Activated CD8-positive, alpha-beta T cell treated with anti-CD3 and anti-CD28 coated beads, Interleukin-2, amount 10 ng/mL, durations not matched to agents 7 days and 5 days (primary cell): Measurements from ENCODE around the gene ARF6. TPM values are rescaled to one million over a fixed set of nuclear protein-coding genes. Genes with fewer than 3 reads are reported as not detected.

ENCODE experiments used
- ATAC-seq: fragments of 150-1000 bp; cut with Tn5 transposase; one replicate; pipeline ENCODE4 v1.10.0; 2021; ENCODE audit warnings: moderate library complexity
- CTCF ChIA-PET: fragments of 350-600 bp; sonication (Branson Sonifier 250); formaldehyde crosslinking; loops from one replicate; lab custom pipeline; 2021; ENCODE audit warnings: antibody characterized with exemption; lab: Charles Lee
- POLR2A ChIA-PET: fragments of 350-600 bp; sonication (Branson Sonifier 250); formaldehyde crosslinking; loops from one replicate; lab custom pipeline; 2021; ENCODE audit warnings: antibody characterized with exemption; lab: Charles Lee
- DNase-seq: peaks from one replicate; pipeline ENCODE4 v3.0.0-alpha.2; 2020
- H3K27ac Mint-ChIP-seq: one replicate; pipeline ENCODE4 v1.8.0; 2021; ENCODE audit warnings: mild to moderate bottlenecking, mixed read lengths
- H3K27me3 Mint-ChIP-seq: one replicate; pipeline ENCODE4 v1.8.0; 2021; ENCODE audit warnings: low read depth, mixed read lengths
- H3K36me3 Mint-ChIP-seq: one replicate; pipeline ENCODE4 v1.8.0; 2021; ENCODE audit warnings: low read depth, mixed read lengths
- H3K4me1 Mint-ChIP-seq: one replicate; pipeline ENCODE4 v1.8.0; 2021; ENCODE audit warnings: low read depth, mixed read lengths
- H3K4me3 Mint-ChIP-seq: one replicate; pipeline ENCODE4 v1.8.0; 2021; ENCODE audit warnings: mild to moderate bottlenecking, mixed read lengths
- H3K9me3 Mint-ChIP-seq: one replicate; pipeline ENCODE4 v1.8.0; 2022; ENCODE audit warnings: mixed read lengths; ENCODE audit not compliant: insufficient read depth
- total RNA-seq, 2 experiments: library from RNA; stranded (reverse); gene quantifications; one replicate each; pipeline ENCODE4 v1.2.3, GENCODE V29; 2021

Gene ARF6
- total RNA-seq, 2 experiments from 2014 or later = 183 to 193 TPM

- no peaks in the 10 kb centered on the region for H3K36me3 Mint-ChIP-seq
- peaks cover 2% of the 10 kb centered on the region for H3K27me3 Mint-ChIP-seq
- POLR2A ChIA-PET = interaction anchor here (0.6 kb wide), 1 partner anchor 124 kb away, joined by 3 read pairs; no protein-coding TSS in a partner anchor
- CTCF ChIA-PET = interaction anchor here (0.6 to 2.7 kb wide), 4 partner anchors 8 to 185 kb away, joined by 3 to 8 read pairs (median 4); no protein-coding TSS in a partner anchor
- H3K9me3 Mint-ChIP-seq = no peaks in the 10 kb centered on the region
- H3K4me3 Mint-ChIP-seq = no peak overlapping the region
- H3K27ac Mint-ChIP-seq = no peak overlapping the region
- no peak for ATAC-seq
- peaks cover 19% of the 10 kb centered on the region for H3K4me1 Mint-ChIP-seq
- DNase-seq = peak; percentile 5
These were observed 16.2 kb upstream of the ARF6 start for GRCh38 chr14:49876563-49877127.

GRCh38 chr14:49879646-49880204 is 13.2 kb upstream of the ARF6 start:
- Mint-ChIP-seq H3K27ac (peak overlapping the region; percentile 43), H3K9me3 (no peaks in the 10 kb centered on the region), H3K4me3 (no peak overlapping the region), H3K27me3 (peaks cover 2% of the 10 kb centered on the region), H3K4me1 (peaks cover 29% of the 10 kb centered on the region), H3K36me3 (no peaks in the 10 kb centered on the region)
- DNase-seq = peak; percentile 73
- CTCF ChIA-PET = interaction anchor here (0.6 to 3.1 kb wide), 38 partner anchors 8 to 480 kb away, joined by 3 to 31 read pairs (median 4); partner anchors contain the start of genes NEMF and VCPKMT
- POLR2A ChIA-PET = interaction anchor here (0.6 to 2.2 kb wide), 10 partner anchors 11 to 232 kb away, joined by 3 to 12 read pairs (median 5); partner anchors contain the start of gene ARF6
- ATAC-seq = peak; percentile 91

- peaks cover 31% of the 10 kb centered on the region for H3K4me1 Mint-ChIP-seq
- H3K9me3 Mint-ChIP-seq = no peaks in the 10 kb centered on the region
- ChIA-PET POLR2A (interaction anchor here (0.6 to 2.2 kb wide), 8 partner anchors 12 to 351 kb away, joined by 3 to 12 read pairs (median 8); partner anchors contain the start of gene ARF6), CTCF (interaction anchor here (0.8 to 3.1 kb wide), 30 partner anchors 8 to 247 kb away, joined by 3 to 31 read pairs (median 6); partner anchors contain the start of genes NEMF and VCPKMT)
- no peak overlapping the region for H3K4me3 Mint-ChIP-seq
- peaks cover 2% of the 10 kb centered on the region for H3K27me3 Mint-ChIP-seq
- ATAC-seq (peak; percentile 45), DNase-seq (no peak)
- peak overlapping the region; percentile 43 for H3K27ac Mint-ChIP-seq
- no peaks in the 10 kb centered on the region for H3K36me3 Mint-ChIP-seq
These were observed 12.4 kb upstream of the ARF6 start for GRCh38 chr14:49880267-49881064.

- ChIA-PET CTCF (interaction anchor here (0.8 to 2.5 kb wide), 5 partner anchors 9 to 96 kb away, joined by 3 to 10 read pairs (median 5); no protein-coding TSS in a partner anchor), POLR2A (interaction anchor here (0.6 to 1.1 kb wide), 4 partner anchors 12 to 322 kb away, joined by 3 to 5 read pairs (median 3); partner anchors contain the start of gene ARF6)
- Mint-ChIP-seq H3K4me1 (peaks cover 36% of the 10 kb centered on the region), H3K4me3 (no peak overlapping the region), H3K27ac (no peak overlapping the region), H3K9me3 (no peaks in the 10 kb centered on the region), H3K36me3 (no peaks in the 10 kb centered on the region), H3K27me3 (no peaks in the 10 kb centered on the region)
- ATAC-seq (no peak), DNase-seq (no peak)
These were observed 11.4 kb upstream of the ARF6 start for GRCh38 chr14:49881350-49882001.

- Mint-ChIP-seq H3K36me3 (no peaks in the 10 kb centered on the region), H3K27ac (no peak overlapping the region), H3K27me3 (no peaks in the 10 kb centered on the region), H3K4me3 (no peak overlapping the region), H3K4me1 (peaks cover 43% of the 10 kb centered on the region), H3K9me3 (no peaks in the 10 kb centered on the region)
- no peak for ATAC-seq
- CTCF ChIA-PET = interaction anchor here (1.2 kb wide), 1 partner anchor 179 kb away, joined by 3 read pairs; no protein-coding TSS in a partner anchor
- no peak for DNase-seq
- POLR2A ChIA-PET = interaction anchor here (1.0 to 1.4 kb wide), 2 partner anchors 10 to 116 kb away, joined by 3 to 6 read pairs; partner anchors contain the start of gene ARF6
These were observed 9.8 kb upstream of the ARF6 start for GRCh38 chr14:49882826-49883694.

- peak; percentile 58 for ATAC-seq
These were observed 6.4 kb upstream of the ARF6 start for GRCh38 chr14:49886523-49886922.

GRCh38 chr14:49888293-49888692 is 4.6 kb upstream of the ARF6 start:
- H3K9me3 Mint-ChIP-seq = no peaks in the 10 kb centered on the region
- peaks cover 31% of the 10 kb centered on the region for H3K4me1 Mint-ChIP-seq
- no peak overlapping the region for H3K27ac Mint-ChIP-seq
- no peaks in the 10 kb centered on the region for H3K27me3 Mint-ChIP-seq
- ChIA-PET CTCF (interaction anchor here (0.8 to 1.7 kb wide), 3 partner anchors 9 to 115 kb away, joined by 3 to 16 read pairs (median 6); no protein-coding TSS in a partner anchor), POLR2A (interaction anchor here (0.6 to 1.2 kb wide), 3 partner anchors 12 to 173 kb away, joined by 3 to 4 read pairs (median 3); no protein-coding TSS in a partner anchor)
- peaks cover 5% of the 10 kb centered on the region for H3K36me3 Mint-ChIP-seq
- no peak for DNase-seq
- no peak overlapping the region for H3K4me3 Mint-ChIP-seq
- ATAC-seq = no peak

More at GRCh38 chr14:49886523-49886922, 6.4 kb upstream of the ARF6 start:
- peaks cover 29% of the 10 kb centered on the region for H3K4me1 Mint-ChIP-seq
- no peaks in the 10 kb centered on the region for H3K9me3 Mint-ChIP-seq
- no peaks in the 10 kb centered on the region for H3K27me3 Mint-ChIP-seq
- no peaks in the 10 kb centered on the region for H3K36me3 Mint-ChIP-seq
- peak overlapping the region; percentile 74 for H3K27ac Mint-ChIP-seq
- DNase-seq = no peak
- POLR2A ChIA-PET = no interaction called here
- peak overlapping the region; percentile 23 for H3K4me3 Mint-ChIP-seq
- CTCF ChIA-PET = interaction anchor here (1.5 kb wide), 1 partner anchor 25 kb away, joined by 5 read pairs; no protein-coding TSS in a partner anchor

GRCh38 chr14:49892301-49892635 is 614 bp upstream of the ARF6 start:
- H3K36me3 Mint-ChIP-seq = peaks cover 41% of the 10 kb centered on the region
- DNase-seq = peak; percentile 68
- POLR2A ChIA-PET = interaction anchor here (0.6 to 3.7 kb wide), 19 partner anchors 9 to 212 kb away, joined by 3 to 89 read pairs (median 6); partner anchors contain the start of gene NEMF

GRCh38 chr14:49893309-49894213 is 679 bp downstream of the ARF6 start:
- POLR2A ChIA-PET = interaction anchor here (0.7 to 3.7 kb wide), 17 partner anchors 10 to 203 kb away, joined by 3 to 89 read pairs (median 6); no protein-coding TSS in a partner anchor
- CTCF ChIA-PET = interaction anchor here (1.5 to 3.5 kb wide), 6 partner anchors 31 to 205 kb away, joined by 5 to 22 read pairs (median 8); no protein-coding TSS in a partner anchor
- Mint-ChIP-seq H3K27me3 (no peaks in the 10 kb centered on the region), H3K4me3 (peak overlapping the region; percentile 90), H3K9me3 (no peaks in the 10 kb centered on the region), H3K4me1 (peaks cover 24% of the 10 kb centered on the region), H3K36me3 (peaks cover 51% of the 10 kb centered on the region), H3K27ac (peak overlapping the region; percentile 97)
- DNase-seq = peak; percentile 83
- peak; percentile 57 for ATAC-seq

More at GRCh38 chr14:49892301-49892635, 614 bp upstream of the ARF6 start:
- Mint-ChIP-seq H3K4me1 (peaks cover 16% of the 10 kb centered on the region), H3K4me3 (peak overlapping the region; percentile 90), H3K27me3 (no peaks in the 10 kb centered on the region), H3K27ac (peak overlapping the region; percentile 97), H3K9me3 (no peaks in the 10 kb centered on the region)
- ATAC-seq = peak; percentile 35
- CTCF ChIA-PET = interaction anchor here (0.8 to 3.5 kb wide), 15 partner anchors 12 to 258 kb away, joined by 3 to 22 read pairs (median 7); partner anchors contain the start of gene NEMF
